Activated T-cell treated with anti-CD3 and anti-CD28 coated beads for 24 hours (primary cell): ENCODE measurements around the gene SCYGR8.

Experiments
- DNase-seq: peaks from one replicate; pipeline ENCODE4 v3.0.0-alpha.2; 2020; ENCODE audit warnings: low read depth

SCYGR8 gene

DNA sequence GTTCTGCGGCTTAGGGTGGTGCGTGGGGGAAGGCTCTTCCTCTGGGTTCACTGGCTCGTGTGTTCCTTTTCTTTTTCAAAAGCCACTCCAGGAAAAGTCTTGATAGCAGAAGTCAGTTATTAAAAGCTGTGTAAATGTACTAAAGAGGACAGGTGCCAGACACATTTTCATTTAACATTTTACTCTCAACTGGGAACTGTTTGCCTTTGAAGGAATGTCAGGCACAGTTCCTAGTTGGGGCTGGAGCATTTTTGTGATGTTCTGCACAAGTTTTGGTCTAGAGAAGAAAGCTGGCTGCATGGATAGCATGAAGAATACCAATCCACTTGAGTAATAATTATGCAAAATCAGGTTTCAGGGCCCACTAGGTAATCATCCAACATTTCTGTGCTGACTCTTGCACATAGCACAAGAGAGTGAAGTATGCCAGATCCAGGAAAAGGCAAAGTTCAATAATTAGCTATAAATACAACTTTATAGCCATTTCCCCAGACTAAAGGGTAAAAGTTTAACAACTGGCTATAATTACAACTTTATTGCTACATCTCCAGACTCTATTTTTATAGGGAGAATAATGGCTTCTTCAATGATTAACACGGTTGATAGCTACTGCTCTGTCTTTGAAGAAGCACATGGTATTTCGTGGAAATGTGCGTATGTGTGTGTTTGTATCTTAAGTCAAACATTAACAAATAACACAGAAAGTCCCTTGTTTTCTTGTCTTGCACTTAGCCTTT is 16.2 kb downstream of the SCYGR8 start:
- DNase-seq = no peak

GRCh38 chr2:227765788-227766372 is 20.2 kb downstream of the SCYGR8 start:
- DNase-seq = no peak

DNA sequence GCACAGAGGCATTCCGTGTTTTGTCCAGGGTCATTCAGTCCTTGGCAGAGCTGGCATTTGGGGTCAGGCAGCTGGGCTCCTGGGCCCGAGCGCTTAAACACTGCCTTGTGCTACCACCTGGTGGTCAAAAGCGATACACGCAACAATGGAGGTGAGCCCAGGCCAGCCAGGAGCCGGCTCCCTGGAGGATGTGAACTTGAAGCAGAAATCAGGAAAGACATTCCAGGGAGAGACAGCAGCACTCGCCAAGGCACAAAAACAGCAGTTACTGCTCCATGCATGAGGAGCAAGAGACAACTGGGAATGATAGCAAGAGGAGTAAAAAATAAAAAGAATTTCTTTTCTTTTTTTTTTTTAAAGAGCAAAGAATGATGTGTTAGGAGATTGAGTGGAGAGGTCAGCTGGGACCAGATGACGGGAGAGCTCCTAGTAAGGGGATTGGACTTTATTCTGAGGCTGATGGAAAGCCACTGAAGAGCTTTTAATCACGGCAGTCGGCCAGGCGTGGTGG is 20.7 kb downstream of the SCYGR8 start:
- peak; percentile 49 for DNase-seq

GRCh38 chr2:227767830-227768229 is 22.1 kb downstream of the SCYGR8 start:
- DNase-seq = no peak

DNA sequence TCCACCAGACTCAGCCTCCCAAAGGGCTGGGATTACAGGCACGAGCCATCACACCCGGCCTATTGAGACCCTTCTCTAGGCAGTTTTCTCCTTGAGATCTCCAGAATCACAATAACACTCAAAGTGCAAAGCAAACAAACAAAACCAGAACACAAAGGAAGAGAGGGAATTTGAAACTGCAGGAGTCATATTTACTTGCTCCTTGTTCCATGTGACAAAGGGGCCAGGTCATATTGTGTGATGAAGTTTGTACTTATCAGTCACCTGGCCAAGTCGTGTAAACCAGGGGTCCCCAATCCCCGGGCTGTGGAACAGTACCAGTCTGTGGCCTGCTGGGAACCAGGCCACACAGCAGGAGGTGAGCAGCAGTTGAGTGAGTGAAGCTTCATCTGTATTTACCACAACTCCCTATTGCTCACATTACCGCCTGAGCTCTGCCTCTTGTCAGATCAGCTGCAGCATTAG is 26.5 kb downstream of the SCYGR8 start:
- no peak for DNase-seq

DNA sequence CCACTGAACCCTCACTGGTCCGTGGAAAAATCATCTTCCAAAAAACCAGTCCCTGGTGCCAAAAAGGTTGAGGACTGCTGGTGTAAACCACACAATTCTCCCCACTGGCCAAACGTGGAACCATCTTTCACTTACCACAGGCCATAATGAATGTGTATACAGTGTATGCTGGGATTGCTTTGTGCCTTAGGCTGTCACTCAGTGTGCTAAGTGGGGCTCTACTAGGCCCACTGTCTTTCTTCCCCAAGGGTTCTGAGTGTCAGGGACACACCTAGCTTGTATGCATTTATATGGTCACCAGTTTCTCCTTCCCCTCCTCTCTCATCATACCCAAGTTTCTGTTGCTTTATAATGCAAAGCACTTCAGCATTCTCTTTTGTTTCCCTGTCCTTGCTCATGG is 27.2 kb downstream of the SCYGR8 start:
- DNase-seq = no peak

DNA sequence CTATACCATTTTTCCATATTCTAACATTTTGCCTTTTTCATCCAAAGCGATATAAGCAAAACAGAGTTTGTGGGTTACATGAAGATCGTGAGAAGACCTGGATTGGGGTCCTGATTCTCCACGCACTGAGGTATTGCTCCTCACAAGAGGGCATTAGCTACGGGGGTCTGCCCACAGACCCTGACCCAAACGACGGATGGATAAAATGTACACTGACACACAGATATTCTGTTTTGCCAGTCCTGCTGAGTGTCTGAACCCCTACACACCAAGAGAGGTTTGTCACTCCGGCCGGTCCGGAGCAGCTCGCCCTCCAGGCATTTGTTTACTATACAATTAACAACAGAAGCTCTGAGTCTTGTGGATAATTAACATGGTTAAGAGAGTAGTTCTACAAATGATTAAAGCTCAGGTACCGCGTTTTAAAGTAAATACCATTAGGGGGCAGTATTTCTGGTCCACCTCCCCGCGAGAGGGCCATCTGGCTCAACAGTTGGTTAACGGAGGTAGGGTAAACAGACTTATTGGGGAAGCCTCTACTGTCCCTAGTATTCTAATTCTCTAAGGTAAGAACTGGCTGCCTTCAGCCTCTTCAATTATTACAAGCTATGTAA is 28.4 kb downstream of the SCYGR8 start:
- DNase-seq = no peak

DNA sequence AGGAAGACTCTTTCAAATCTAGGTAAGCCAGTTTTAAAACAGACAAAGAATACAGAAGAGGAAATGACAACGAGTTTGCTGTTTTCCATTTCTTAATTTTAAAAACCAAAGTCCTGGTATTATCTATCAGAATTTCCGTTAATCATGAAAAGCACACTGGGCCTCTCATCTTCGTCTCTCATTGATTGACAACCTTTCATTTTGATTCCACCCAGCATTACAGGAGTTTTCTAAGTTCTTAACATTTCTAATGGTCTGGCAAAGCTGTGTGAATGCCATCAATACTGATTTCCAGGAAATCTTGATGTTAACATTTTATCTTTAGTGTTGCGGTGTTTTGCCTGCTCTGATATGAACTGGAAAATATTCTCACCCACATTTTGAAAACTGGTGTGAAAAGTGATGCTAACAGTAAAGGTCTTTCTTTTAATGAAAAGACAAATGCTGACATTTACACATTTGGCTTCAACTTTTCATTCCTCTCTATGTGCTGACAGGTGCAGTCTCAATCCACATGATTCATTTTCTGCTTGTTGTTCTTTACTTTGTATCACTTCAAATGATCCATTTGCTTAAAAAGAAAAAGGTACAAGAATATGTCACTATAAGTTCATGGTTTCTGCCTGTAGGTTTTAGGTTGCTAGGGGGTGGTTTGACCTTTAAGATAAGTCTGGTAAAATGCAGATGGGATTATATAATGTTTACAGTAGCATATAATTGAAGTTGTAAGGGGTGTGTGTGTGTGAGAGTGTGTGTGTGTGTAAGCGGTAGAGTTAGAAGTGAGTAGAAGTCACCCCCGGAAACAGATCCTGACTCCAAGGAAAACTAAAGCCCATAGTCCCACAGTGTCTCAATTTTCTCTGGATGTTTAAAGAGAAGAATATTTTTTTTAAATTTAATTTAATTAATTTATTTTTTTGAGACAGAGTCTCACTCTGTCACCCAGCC is 29.5 kb downstream of the SCYGR8 start:
- DNase-seq = no peak

DNA sequence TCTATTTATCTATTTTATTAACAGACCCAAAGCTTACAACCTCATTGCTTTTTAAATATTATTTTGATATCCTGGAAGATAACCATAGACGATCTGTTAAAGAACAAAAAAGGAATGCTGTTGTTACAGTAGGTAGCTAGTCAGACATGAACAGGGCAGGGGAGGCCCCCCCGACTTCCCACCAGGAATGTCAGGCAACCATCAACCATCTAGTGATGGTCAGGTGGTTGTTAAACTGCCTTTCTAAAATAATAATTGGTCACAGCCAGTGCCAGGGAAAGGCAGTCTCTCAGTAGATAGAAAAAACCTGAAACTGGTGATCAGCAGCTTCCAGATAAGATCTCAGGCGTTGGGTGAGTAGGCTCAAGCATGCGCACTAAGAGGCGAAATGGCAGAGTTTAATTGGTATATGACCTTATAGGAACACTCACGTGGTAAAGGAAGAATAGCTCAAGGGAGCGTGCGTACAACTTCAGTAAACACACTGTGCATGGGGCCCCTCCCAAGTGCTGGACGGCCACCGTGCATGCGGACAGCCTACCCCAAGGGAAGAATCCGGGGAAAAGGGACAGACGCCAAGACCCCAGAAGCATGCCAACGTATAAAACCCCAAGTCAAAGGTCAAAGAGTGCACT is 35.4 kb downstream of the SCYGR8 start:
- no peak for DNase-seq

DNA sequence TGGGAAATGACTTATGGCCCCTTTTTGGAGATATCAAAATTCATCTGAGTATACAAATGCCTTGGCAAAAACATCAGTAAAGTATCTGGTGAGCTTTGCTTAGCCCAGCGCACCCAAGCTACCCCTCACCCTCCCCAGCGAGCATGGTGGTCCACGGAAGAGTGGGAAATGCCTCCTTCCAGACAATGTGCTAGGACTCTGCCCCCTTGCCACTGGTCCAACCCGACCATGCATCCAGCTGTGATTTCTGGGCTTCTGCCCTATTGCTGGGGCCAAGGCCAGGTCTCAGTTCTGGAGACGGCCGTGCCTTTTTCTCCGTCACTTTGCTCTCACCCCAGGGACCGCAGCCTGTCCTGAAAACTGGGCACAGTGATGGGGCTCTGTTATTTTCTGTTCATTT is 36.1 kb downstream of the SCYGR8 start:
- no peak for DNase-seq

DNA sequence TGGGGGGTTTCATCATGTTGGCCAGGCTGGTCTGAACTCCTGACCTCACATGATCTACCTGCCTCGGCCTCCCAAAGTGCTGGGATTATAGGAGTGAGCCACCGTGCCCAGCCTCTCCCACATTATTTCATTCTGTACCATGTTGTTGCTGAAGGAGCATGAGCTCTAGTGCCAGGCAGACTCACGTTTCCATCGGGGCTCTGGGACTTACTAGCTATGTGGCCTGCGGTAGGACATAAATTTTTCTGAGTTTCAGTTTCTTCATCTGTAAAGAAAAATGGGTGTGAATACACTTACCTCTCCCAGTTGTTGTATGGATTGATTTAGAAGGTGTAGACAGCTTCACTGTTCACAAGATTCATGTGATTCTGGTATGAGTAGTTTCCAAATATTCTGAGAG is 37.1 kb downstream of the SCYGR8 start:
- no peak for DNase-seq

DNA sequence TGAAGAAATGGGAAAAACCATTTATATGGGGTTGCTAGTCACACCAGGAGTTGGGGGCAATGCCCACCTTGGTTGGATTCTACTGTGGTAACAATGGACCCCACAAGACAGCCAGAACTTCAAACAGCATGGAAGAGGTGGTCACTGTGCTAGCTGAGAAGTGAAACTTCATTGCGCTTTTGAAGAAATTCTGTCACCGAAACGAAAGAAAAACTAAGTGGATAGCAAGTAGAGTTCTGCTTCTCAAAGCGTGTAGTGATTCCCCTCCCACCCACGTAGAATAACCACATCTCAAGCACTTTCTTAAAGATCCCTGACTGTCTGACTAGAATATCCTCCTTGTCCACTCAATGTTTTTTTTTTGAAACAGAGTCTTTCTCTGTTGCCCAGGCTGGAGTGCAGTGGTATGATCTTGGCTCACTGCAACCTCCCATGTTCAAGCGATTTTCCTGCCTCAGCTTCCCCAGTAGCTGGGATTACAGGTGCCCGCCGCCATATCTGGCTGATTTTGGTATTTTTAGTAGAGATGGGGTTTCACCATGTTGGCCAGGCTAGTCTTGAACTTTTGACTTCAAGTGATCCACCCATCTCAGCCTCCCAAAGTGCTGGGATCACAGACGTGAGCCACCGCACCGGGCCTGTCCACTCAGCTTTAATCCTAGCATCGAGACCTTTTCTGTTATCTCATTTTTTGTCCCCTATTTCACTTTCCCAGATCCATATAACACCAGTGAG is 37.9 kb downstream of the SCYGR8 start:
- DNase-seq = no peak

DNA sequence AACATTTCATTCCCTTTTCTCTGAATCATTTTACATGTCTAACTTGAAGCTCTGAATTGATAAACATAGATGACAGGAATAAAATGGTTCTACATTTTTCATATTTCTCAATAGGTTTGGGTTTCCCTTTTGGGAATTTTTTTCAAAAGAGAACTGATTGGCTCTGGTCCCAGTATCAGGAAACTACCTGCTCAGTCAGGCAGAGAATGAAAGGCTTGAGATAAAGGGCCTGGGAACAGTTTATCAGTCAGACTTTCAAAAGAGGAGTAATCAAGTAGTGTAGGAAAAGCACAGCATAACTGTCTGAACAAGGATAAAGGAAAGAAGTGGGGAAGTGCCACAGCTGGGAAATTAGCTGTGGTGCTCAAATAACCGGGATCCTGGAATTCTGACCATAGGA is 39.6 kb downstream of the SCYGR8 start:
- no peak for DNase-seq

- no peak for DNase-seq
Measured at GRCh38 chr2:227788561-227789018, 42.9 kb downstream of the SCYGR8 start.

DNA sequence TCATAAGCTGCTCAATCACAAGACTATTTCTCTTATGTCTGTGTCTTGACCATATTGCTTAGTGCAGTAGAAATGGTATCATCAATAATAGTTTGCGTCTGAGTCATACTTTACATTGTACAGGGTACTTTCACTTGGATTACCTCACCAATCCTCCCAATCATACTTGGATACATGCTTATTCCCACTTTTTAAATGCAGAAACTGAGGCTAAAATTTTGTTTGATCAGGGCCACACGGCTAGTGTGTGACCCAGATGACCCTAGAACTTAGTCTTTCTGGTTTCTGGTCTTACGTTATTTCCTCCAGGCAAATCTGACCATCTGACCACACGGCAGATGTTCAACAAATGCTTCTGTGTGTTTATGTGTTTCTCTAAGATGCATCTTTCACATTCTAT is 44.1 kb downstream of the SCYGR8 start:
- no peak for DNase-seq

DNA sequence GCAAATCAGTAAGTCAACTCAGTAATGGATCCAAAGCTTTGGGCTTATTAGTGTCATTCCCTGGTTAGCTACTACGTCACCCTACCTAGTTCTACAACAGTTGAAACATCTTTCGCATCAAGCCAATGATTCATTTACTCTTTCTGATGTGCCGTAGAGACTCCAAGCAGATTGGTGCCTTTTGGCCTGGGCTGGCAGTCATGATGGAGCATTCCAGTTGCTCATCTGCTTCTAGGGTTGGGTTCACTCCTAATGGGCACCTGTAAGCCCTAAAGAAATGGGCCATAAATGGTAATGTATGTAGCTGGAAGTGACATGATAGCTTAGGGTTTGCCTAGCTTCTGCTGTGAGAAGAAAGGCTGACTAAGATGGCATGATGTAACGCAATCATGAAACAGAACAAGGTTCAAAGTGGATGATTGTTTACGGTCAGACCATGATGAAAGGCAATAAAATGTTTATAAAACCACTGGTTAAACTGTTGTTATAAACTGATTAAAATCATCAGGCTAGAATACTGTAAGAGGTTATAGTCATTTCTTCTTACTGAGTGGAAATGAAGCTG is 47.5 kb downstream of the SCYGR8 start:
- DNase-seq = no peak
